Ishikawa (cell line): ENCODE results near the gene DMRTC2.

Experiments used
- CEBPB ChIP-seq: IDR thresholded peaks from 2 replicates; pipeline ENCODE4 v1.6.1; 2012
- CREB1 ChIP-seq: IDR thresholded peaks from 2 replicates; pipeline ENCODE4 v1.6.1; 2012; ENCODE audit warnings: low read depth
- EGR1 ChIP-seq: IDR thresholded peaks from 2 replicates; pipeline ENCODE4 v1.6.1; 2012
- EP300 ChIP-seq: IDR thresholded peaks from 2 replicates; pipeline ENCODE4 v1.6.1; 2012; ENCODE audit warnings: borderline replicate concordance
- FOXM1 ChIP-seq: IDR thresholded peaks from 2 replicates; pipeline ENCODE4 v1.6.1; 2012; ENCODE audit warnings: low read depth, borderline replicate concordance
- MAX ChIP-seq: IDR thresholded peaks from 2 replicates; pipeline ENCODE4 v1.6.1; 2012
- NFIC ChIP-seq: IDR thresholded peaks from 2 replicates; pipeline ENCODE4 v1.6.1; 2012
- RAD21 ChIP-seq: IDR thresholded peaks from 2 replicates; pipeline ENCODE4 v1.6.1; 2012; ENCODE audit warnings: low read depth
- REST ChIP-seq: IDR thresholded peaks from 2 replicates; pipeline ENCODE4 v1.6.1; 2012; ENCODE audit warnings: low read depth, mild to moderate bottlenecking
- TAF1 ChIP-seq: IDR thresholded peaks from 2 replicates; pipeline ENCODE4 v1.6.1; 2012; ENCODE audit warnings: low read depth, mild to moderate bottlenecking
- TCF12 ChIP-seq: IDR thresholded peaks from 2 replicates; pipeline ENCODE4 v1.6.1; 2012; ENCODE audit warnings: low read depth
- TEAD4 ChIP-seq: IDR thresholded peaks from 2 replicates; pipeline ENCODE4 v1.6.1; 2012
- YY1 ChIP-seq: IDR thresholded peaks from 2 replicates; pipeline ENCODE4 v1.6.1; 2012; ENCODE audit warnings: low read depth
- ZBTB7A ChIP-seq: IDR thresholded peaks from 2 replicates; pipeline ENCODE4 v1.6.1; 2012; ENCODE audit warnings: low read depth
- TF ChIP-seq, protein P1 (sequence below): IDR thresholded peaks from 2 replicates; pipeline ENCODE4 v1.6.1; 2012

DMRTC2 gene

DNA sequence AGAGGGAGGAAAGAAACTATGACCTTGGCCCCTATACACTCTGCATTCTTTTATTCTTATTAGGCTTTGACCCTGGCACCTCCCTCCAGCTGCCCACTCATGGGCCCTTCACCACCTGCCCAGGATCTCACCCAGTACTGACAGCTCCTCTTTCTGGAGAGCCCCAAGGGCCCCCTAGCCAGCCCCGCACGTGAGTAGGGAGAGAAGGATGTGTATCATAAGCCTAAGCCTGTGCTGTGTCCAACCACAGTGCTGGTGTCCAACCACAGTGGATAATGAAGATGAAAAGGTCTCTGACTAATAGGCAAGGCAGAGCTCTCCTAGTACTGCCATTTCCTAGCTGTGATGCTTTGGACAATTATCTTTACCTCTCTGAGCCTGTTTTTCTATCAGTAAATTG, 4.2 kb downstream of the DMRTC2 start:
- TF ChIP-seq TAF1, result no peak

GRCh38 chr19:41850381-41850780, 5.5 kb downstream of the DMRTC2 start:
- TF ChIP-seq REST (no peak), FOXM1 (no peak), TAF1 (no peak), EP300 (no peak), CEBPB (no peak)

- no peak for TF ChIP-seq TEAD4
- no peak for TF ChIP-seq TAF1
- no peak for TF ChIP-seq MAX
- TF ChIP-seq CREB1, result no peak
- no peak for TF ChIP-seq EGR1
- no peak for TF ChIP-seq EP300
- no peak for TF ChIP-seq CEBPB
- TF ChIP-seq RAD21, result no peak
- TF ChIP-seq TCF12, result no peak
- no peak for TF ChIP-seq ZBTB7A
- no peak for TF ChIP-seq NFIC
- TF ChIP-seq, protein P1, sequence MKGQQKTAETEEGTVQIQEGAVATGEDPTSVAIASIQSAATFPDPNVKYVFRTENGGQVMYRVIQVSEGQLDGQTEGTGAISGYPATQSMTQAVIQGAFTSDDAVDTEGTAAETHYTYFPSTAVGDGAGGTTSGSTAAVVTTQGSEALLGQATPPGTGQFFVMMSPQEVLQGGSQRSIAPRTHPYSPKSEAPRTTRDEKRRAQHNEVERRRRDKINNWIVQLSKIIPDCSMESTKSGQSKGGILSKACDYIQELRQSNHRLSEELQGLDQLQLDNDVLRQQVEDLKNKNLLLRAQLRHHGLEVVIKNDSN, result no peak
- no peak for TF ChIP-seq YY1
- no peak for TF ChIP-seq FOXM1
- TF ChIP-seq REST, result no peak
Measured at GRCh38 chr19:41851456-41851855, 6.6 kb downstream of the DMRTC2 start.

GRCh38 chr19:41853344-41853743, 8.5 kb downstream of the DMRTC2 start:
- TF ChIP-seq ZBTB7A (no peak), CREB1 (no peak), EP300 (no peak), EGR1 (no peak), FOXM1 (no peak)

DNA sequence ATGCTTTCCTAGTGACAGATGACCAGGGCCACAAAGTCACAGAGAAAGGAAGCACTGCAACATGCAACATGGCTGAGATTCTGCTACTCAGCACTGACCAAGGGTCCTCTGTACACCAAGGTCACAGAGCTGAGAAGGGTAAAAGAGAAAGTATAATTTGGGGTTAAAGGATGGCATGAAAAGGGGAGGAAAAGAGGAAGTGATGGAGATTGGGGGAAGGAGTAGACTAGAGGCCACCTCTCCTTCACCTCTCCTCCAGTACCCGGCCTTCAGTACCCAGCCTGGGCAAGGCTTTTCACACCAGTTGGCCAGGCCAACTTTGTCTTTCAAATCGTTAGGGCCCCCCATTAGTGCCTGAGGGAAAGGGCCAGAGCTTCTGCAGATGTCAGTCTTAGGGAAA, 8.9 kb downstream of the DMRTC2 start:
- no peak for TF ChIP-seq MAX
- TF ChIP-seq TEAD4, result no peak
- TF ChIP-seq RAD21, result no peak
- no peak for TF ChIP-seq REST
- no peak for TF ChIP-seq EGR1
- no peak for TF ChIP-seq TCF12
- no peak for TF ChIP-seq EP300
- no peak for TF ChIP-seq CEBPB
- TF ChIP-seq, protein P1, result no peak
- no peak for TF ChIP-seq YY1
- TF ChIP-seq CREB1, result no peak
- TF ChIP-seq TAF1, result no peak
- TF ChIP-seq ZBTB7A, result no peak
- TF ChIP-seq NFIC, result no peak
- no peak for TF ChIP-seq FOXM1
